DOHH2 (cell line): ENCODE results near the gene RBPMS2.

Source experiments
- H3F3A ChIP-seq: fragments of 200-600 bp; sonication (generic), shearing (Covaris generic); 2 replicates; pipeline ENCODE4 v1.6.0; 2016; ENCODE audit warnings: antibody characterized with exemption, mild to moderate bottlenecking; ENCODE audit not compliant: control insufficient read depth, insufficient read depth
- H3K27ac ChIP-seq: fragments of 200-600 bp; sonication (generic); 2 replicates; pipeline ENCODE4 v1.5.1; 2014; ENCODE audit warnings: low read depth, mild to moderate bottlenecking, low read length, moderate library complexity
- H3K27me3 ChIP-seq: fragments of 200-600 bp; sonication (generic); 2 replicates; pipeline ENCODE4 v1.6.1; 2014; ENCODE audit warnings: mild to moderate bottlenecking, low read length, mixed read lengths; ENCODE audit not compliant: control insufficient read depth
- H3K36me3 ChIP-seq: fragments of 200-600 bp; sonication (generic); 2 replicates; pipeline ENCODE4 v1.6.1; 2014; ENCODE audit warnings: mild to moderate bottlenecking, low read length, moderate library complexity, mixed read lengths; ENCODE audit not compliant: control insufficient read depth
- H3K4me1 ChIP-seq: fragments of 200-600 bp; sonication (generic); 2 replicates; pipeline ENCODE4 v1.6.1; 2014; ENCODE audit warnings: mild to moderate bottlenecking, low read length, mixed read lengths; ENCODE audit not compliant: control insufficient read depth
- H3K4me2 ChIP-seq: fragments of 200-600 bp; sonication (generic); 2 replicates; pipeline ENCODE4 v1.6.0; 2014; ENCODE audit warnings: mild to moderate bottlenecking, low read length, moderate library complexity
- H3K4me3 ChIP-seq: fragments of 200-600 bp; sonication (generic); 2 replicates; pipeline ENCODE4 v1.5.1; 2014; ENCODE audit warnings: mild to moderate bottlenecking, low read length, mixed read lengths
- H3K79me2 ChIP-seq: fragments of 200-600 bp; sonication (generic); 2 replicates; pipeline ENCODE4 v1.6.1; 2014; ENCODE audit warnings: mild to moderate bottlenecking, low read length, mixed read lengths; ENCODE audit not compliant: control insufficient read depth
- H3K9me2 ChIP-seq: fragments of 200-600 bp; sonication (generic); replicated peaks from 2 replicates; pipeline ENCODE4 v1.6.1; 2014; ENCODE audit warnings: mild to moderate bottlenecking, low read length, mixed read lengths; ENCODE audit not compliant: control insufficient read depth
- H3K9me3 ChIP-seq: fragments of 200-600 bp; sonication (generic); 2 replicates; pipeline ENCODE4 v1.6.1; 2014; ENCODE audit warnings: antibody characterized with exemption, low read length, mixed read lengths; ENCODE audit not compliant: control insufficient read depth, insufficient read depth
- H4K20me1 ChIP-seq: fragments of 200-600 bp; sonication (generic); 2 replicates; pipeline ENCODE4 v1.6.0; 2014; ENCODE audit warnings: low read depth, mild to moderate bottlenecking, antibody characterized with exemption, low read length, moderate library complexity; ENCODE audit not compliant: control insufficient read depth, insufficient read depth
- CTCF ChIP-seq: fragments of 200-600 bp; sonication (generic); IDR thresholded peaks from one replicate; pipeline ENCODE4 v1.5.1; 2014; ENCODE audit warnings: antibody characterized with exemption, mild to moderate bottlenecking, low read depth, low read length; ENCODE audit not compliant: poor library complexity, severe bottlenecking
- EZH2phosphoT487 ChIP-seq: fragments of 200-600 bp; sonication (generic); IDR thresholded peaks from 2 replicates; pipeline ENCODE4 v1.6.1; 2017; ENCODE audit warnings: borderline replicate concordance, mild to moderate bottlenecking, antibody characterized with exemption, low read length, moderate library complexity, mixed read lengths

RBPMS2 gene

GRCh38 chr15:64776402-64776786, 1.0 kb upstream of the RBPMS2 start:
- Histone ChIP-seq H3K4me2 (no peak overlapping the region), H3K36me3 (no peaks in the 10 kb centered on the region), H4K20me1 (no peaks in the 10 kb centered on the region), H3K4me3 (no peak overlapping the region), H3K4me1 (no peaks in the 10 kb centered on the region), H3F3A (no peaks in the 10 kb centered on the region), H3K79me2 (no peaks in the 10 kb centered on the region), H3K27ac (no peak overlapping the region), H3K27me3 (peaks cover 62% of the 10 kb centered on the region), H3K9me2 (no peaks in the 10 kb centered on the region), H3K9me3 (no peaks in the 10 kb centered on the region)
- no peak for TF ChIP-seq CTCF
- TF ChIP-seq EZH2phosphoT487 = no peak

GRCh38 chr15:64774629-64775493, 528 bp downstream of the RBPMS2 start:
- H3F3A ChIP-seq = no peaks in the 10 kb centered on the region
- H4K20me1 ChIP-seq = no peaks in the 10 kb centered on the region
- no peaks in the 10 kb centered on the region for H3K9me3 ChIP-seq
- no peaks in the 10 kb centered on the region for H3K36me3 ChIP-seq
- no peak overlapping the region for H3K27ac ChIP-seq
- peak overlapping the region; percentile 48 for H3K4me2 ChIP-seq
- H3K79me2 ChIP-seq = no peaks in the 10 kb centered on the region
- H3K27me3 ChIP-seq = peaks cover 67% of the 10 kb centered on the region
- peak overlapping the region; percentile 34; the same call in 1 of the 2 replicates for H3K4me3 ChIP-seq
- H3K4me1 ChIP-seq = no peaks in the 10 kb centered on the region
- no peaks in the 10 kb centered on the region for H3K9me2 ChIP-seq
- TF ChIP-seq CTCF (no peak), EZH2phosphoT487 (peak; percentile 86; the same call in 1 of the 2 replicates)

GRCh38 chr15:64774037-64774628, 1.3 kb downstream of the RBPMS2 start:
- no peaks in the 10 kb centered on the region for H3K9me3 ChIP-seq
- H3K27me3 ChIP-seq = peaks cover 64% of the 10 kb centered on the region
- no peaks in the 10 kb centered on the region for H3K36me3 ChIP-seq
- no peaks in the 10 kb centered on the region for H4K20me1 ChIP-seq
- H3K4me2 ChIP-seq = no peak overlapping the region
- no peaks in the 10 kb centered on the region for H3F3A ChIP-seq
- no peak overlapping the region for H3K4me3 ChIP-seq
- H3K9me2 ChIP-seq = no peaks in the 10 kb centered on the region
- TF ChIP-seq EZH2phosphoT487 = no peak
- TF ChIP-seq CTCF = no peak
- no peaks in the 10 kb centered on the region for H3K4me1 ChIP-seq
- H3K27ac ChIP-seq = no peak overlapping the region
- H3K79me2 ChIP-seq = no peaks in the 10 kb centered on the region
